GM13977 (cell line): ENCODE data around the gene SLC37A1.
"Not testable (repeated sequence)": the region's sequence is repeated elsewhere in the genome, so short reads cannot be mapped to it uniquely, and the experiment has no call there.

ENCODE experiments used
- DNase-seq: peaks from one replicate; pipeline ENCODE4 v3.0.0; 2012; ENCODE audit warnings: low spot score
- in situ Hi-C: fragments of 300-500 bp; cut with MboI; formaldehyde crosslinking; loops from one replicate; pipeline ENCODE4 v1.12.0; 2022; ENCODE audit warnings: low sequenced_read_pairs, low pct_unique_long_range_greater_than_20kb, mixed read lengths, inconsistent platforms; ENCODE audit not compliant: unreplicated experiment
- TF ChIP-seq, protein P1 (sequence below): IDR thresholded peaks from 2 replicates; pipeline ENCODE4 v1.5.1; 2012; ENCODE audit warnings: mild to moderate bottlenecking, control low read depth; ENCODE audit not compliant: insufficient read depth; ENCODE audit errors: extremely low read depth, missing control alignments

Gene SLC37A1

GRCh38 chr21:42468491-42469131 is 45.0 kb upstream of the SLC37A1 start:
- DNase-seq, result no peak
- TF ChIP-seq, protein P1, sequence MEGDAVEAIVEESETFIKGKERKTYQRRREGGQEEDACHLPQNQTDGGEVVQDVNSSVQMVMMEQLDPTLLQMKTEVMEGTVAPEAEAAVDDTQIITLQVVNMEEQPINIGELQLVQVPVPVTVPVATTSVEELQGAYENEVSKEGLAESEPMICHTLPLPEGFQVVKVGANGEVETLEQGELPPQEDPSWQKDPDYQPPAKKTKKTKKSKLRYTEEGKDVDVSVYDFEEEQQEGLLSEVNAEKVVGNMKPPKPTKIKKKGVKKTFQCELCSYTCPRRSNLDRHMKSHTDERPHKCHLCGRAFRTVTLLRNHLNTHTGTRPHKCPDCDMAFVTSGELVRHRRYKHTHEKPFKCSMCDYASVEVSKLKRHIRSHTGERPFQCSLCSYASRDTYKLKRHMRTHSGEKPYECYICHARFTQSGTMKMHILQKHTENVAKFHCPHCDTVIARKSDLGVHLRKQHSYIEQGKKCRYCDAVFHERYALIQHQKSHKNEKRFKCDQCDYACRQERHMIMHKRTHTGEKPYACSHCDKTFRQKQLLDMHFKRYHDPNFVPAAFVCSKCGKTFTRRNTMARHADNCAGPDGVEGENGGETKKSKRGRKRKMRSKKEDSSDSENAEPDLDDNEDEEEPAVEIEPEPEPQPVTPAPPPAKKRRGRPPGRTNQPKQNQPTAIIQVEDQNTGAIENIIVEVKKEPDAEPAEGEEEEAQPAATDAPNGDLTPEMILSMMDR, result no peak
- in situ Hi-C loops, result no loop called here

- TF ChIP-seq, protein P1, result no peak
- in situ Hi-C loops, result no loop called here
- DNase-seq, result peak; percentile 36
Measured at GRCh38 chr21:42469272-42469671, 44.4 kb upstream of the SLC37A1 start.

- in situ Hi-C loops, DNase-seq: not testable (repeated sequence)
Measured at GRCh38 chr21:42469726-42470125, 43.9 kb upstream of the SLC37A1 start.

DNA sequence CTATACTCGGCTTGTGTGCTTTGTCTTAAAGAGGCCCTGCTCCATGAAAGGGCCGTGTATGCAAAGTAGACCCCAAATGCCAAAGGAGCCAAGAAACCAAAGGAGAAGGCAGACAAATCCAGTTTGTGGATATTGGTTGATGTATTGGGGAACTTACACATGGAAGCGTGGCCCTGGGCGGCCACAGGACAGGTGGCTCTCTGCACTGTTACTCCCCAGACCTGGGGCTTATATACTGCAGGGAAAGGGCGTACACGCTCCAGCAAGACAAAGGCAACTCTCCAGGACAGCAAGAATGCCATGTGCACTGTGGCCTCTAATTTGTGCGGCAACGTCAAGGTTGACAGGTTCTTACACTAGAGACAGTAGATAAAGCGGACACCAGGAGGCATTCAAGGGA is 42.4 kb upstream of the SLC37A1 start:
- in situ Hi-C loops, result no loop called here
- no peak for DNase-seq
- TF ChIP-seq, protein P1, result no peak

DNA sequence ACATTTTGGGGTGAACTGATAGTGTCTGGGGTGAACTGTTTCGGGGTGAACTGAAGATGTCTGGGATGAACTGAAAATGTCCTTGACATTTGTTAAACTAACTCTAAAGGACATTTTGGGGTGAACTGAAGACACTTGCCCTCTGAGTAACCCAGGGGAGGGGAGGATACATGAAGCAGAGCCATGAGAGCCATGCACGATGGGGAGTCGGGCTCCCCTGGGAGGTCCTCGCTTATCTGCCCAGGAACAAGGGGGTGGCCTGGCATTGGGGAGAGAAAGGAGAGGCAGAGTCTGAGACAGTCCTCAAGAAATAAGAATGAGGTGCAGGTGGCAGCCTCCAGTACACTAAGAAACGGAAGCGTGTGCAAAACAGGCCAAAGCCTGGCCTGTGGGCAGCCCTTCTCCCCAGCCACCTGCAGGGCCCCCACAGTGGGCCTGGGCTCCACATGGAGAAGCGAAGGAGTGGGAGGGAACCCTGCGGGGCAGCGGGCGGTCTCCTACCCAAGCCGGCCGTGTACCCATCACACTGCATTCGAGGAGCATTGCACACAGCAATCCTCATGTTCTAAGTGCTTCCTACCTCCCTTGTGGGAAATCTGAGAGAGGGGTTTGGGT is 41.8 kb upstream of the SLC37A1 start:
- in situ Hi-C loops, result no loop called here

GRCh38 chr21:42472521-42472920 is 41.1 kb upstream of the SLC37A1 start:
- DNase-seq, result no peak
- in situ Hi-C loops, result no loop called here
- TF ChIP-seq, protein P1, result no peak

More for the DNA sequence above, 41.8 kb upstream of the SLC37A1 start:
- TF ChIP-seq, protein P1, result no peak
- no peak for DNase-seq

DNA sequence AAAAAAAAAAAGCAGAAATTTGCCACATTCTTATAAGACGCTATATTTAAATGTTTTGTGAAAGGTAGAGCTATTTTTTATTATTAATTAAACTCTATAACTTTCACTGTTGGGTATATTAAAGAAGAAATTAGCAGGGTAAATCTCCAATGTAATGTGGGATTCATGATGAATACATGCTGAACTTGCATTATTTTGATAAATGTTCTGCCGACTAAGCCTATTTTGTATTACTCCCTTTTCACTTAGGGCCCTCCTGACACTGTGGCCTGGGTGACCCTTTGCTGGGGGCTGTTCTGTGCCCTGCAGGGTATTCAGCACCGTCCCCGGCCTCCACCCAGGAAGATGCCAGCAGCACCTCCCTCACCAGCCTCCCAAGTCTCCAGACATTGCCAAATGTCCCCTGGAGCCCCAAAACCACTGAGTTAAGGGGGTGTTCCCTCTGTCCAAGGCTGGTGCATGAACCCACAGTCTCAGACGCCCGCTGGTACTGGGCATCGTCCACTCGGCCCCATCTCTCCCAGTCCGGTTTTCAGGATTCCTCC is 40.1 kb upstream of the SLC37A1 start:
- in situ Hi-C loops, result no loop called here
- no peak for DNase-seq
- TF ChIP-seq, protein P1, result no peak
